GM12878 (cell line): ENCODE results near the gene B4GALT7.

Experiments
- CEBPZ ChIP-seq: fragments of 150-350 bp; IDR thresholded peaks from 2 replicates; pipeline ENCODE4 v1.6.1; 2016; ENCODE audit warnings: low read depth, low read length
- GABPA ChIP-seq: IDR thresholded peaks from 2 replicates; pipeline ENCODE4 v1.6.1; 2014; ENCODE audit warnings: antibody characterized with exemption, low read depth, mild to moderate bottlenecking, inconsistent platforms
- TAF1 ChIP-seq: IDR thresholded peaks from 2 replicates; pipeline ENCODE4 v1.6.1; 2011; ENCODE audit warnings: mild to moderate bottlenecking, low read depth, low read length, borderline replicate concordance

DNA sequence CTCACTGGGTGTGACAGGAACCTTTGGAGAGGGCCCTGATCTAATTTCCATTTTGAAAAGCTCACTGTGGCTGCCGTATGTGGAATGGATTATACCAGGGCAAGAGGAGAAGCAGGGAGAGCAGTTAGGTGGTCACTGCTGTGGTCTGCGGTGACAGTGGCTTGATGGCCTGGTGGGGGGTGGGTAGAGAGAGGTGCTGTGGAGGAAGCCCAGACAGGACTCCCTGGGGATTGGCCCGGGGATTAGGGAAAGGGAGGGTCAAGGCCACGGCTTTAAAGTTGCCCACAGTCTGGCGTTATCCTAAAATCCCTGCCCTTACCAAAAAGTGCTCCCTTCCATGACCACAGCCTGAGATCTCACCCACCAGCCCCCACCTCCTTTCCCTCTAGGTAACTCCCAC lies 4.7 kb downstream of the B4GALT7 start:
- TF ChIP-seq GABPA (no peak), TAF1 (no peak), CEBPZ (no peak)
